Hepatocyte (in vitro differentiated cells): ENCODE data around the gene S100P. TPM values are rescaled to one million over a fixed set of nuclear protein-coding genes. Genes with fewer than 3 reads are reported as not detected.

Experiments used
- DNase-seq: peaks from one replicate; pipeline ENCODE4 v3.0.0-alpha.2; 2016; ENCODE audit warnings: low spot score
- H2AFZ ChIP-seq: fragments of 200-600 bp; sonication (generic); 2 replicates; pipeline ENCODE4 v1.6.0; 2016; ENCODE audit warnings: antibody characterized with exemption, mild to moderate bottlenecking
- H3K27ac ChIP-seq: fragments of 200-600 bp; sonication (generic); 2 replicates; pipeline ENCODE4 v1.5.1; 2016; ENCODE audit warnings: mild to moderate bottlenecking
- H3K27me3 ChIP-seq: fragments of 200-600 bp; sonication (generic); 2 replicates; pipeline ENCODE4 v1.6.1; 2016
- H3K36me3 ChIP-seq: fragments of 200-600 bp; sonication (generic); replicated peaks from 2 replicates; pipeline ENCODE4 v1.5.1; 2016; ENCODE audit warnings: low read depth; ENCODE audit not compliant: insufficient read depth
- H3K4me1 ChIP-seq: fragments of 200-600 bp; sonication (generic); 2 replicates; pipeline ENCODE4 v1.5.1; 2016; ENCODE audit warnings: mild to moderate bottlenecking, moderate library complexity; ENCODE audit not compliant: insufficient read depth
- H3K4me2 ChIP-seq: fragments of 200-600 bp; sonication (generic); 2 replicates; pipeline ENCODE4 v1.6.0; 2016
- H3K4me3 ChIP-seq: fragments of 200-600 bp; sonication (generic); 2 replicates; pipeline ENCODE4 v1.5.1; 2016; ENCODE audit warnings: mild to moderate bottlenecking
- H3K79me2 ChIP-seq: fragments of 200-600 bp; sonication (generic); 2 replicates; pipeline ENCODE4 v1.6.0; 2017; ENCODE audit warnings: mild to moderate bottlenecking
- H3K9me2 ChIP-seq: fragments of 200-600 bp; sonication (generic); replicated peaks from 2 replicates; pipeline ENCODE4 v1.6.0; 2017; ENCODE audit warnings: mild to moderate bottlenecking; ENCODE audit not compliant: insufficient read depth
- H3K9me3 ChIP-seq: fragments of 200-600 bp; sonication (generic); 2 replicates; pipeline ENCODE4 v1.5.1; 2016; ENCODE audit warnings: low read depth, mild to moderate bottlenecking
- H4K20me1 ChIP-seq: fragments of 200-600 bp; sonication (generic); 2 replicates; pipeline ENCODE4 v1.6.0; 2016; ENCODE audit warnings: mild to moderate bottlenecking; ENCODE audit not compliant: insufficient read depth, poor library complexity, severe bottlenecking
- CTCF ChIP-seq: fragments of 200-600 bp; sonication (generic); IDR thresholded peaks from 2 replicates; pipeline ENCODE4 v1.5.1; 2016; ENCODE audit warnings: antibody characterized with exemption, mild to moderate bottlenecking; ENCODE audit not compliant: poor library complexity
- EZH2 ChIP-seq: fragments of 200-600 bp; sonication (generic); IDR thresholded peaks from 2 replicates; pipeline ENCODE4 v1.6.1; 2016; ENCODE audit warnings: antibody characterized with exemption, mild to moderate bottlenecking, borderline replicate concordance
- EZH2phosphoT487 ChIP-seq: fragments of 200-600 bp; sonication (generic); IDR thresholded peaks from one replicate; pipeline ENCODE4 v1.6.1; 2018; ENCODE audit warnings: antibody characterized with exemption, mild to moderate bottlenecking, low read depth, moderate library complexity; ENCODE audit not compliant: unreplicated experiment, severe bottlenecking
- WGBS: methylation state at CpG from one replicate; pipeline ENCODE4 v1.1.6; 2016; ENCODE audit warnings: low lambda C conversion rate; ENCODE audit errors: missing lambda C conversion rate; 5-methylcytosine and 5-hydroxymethylcytosine counted together
- polyA plus RNA-seq: library from polyadenylated mRNA; unstranded; fragments of >200 nt; fragmentation: Nextera tagmentation; extraction: Ambion mirVana; gene quantifications from 2 replicates; pipeline ENCODE4 v1.2.1, GENCODE V29; 2016
- total RNA-seq: library from RNA; depleted of rRNA; stranded (reverse); fragments of >200 nt; gene quantifications from 2 replicates; pipeline ENCODE4 v1.2.3, GENCODE V29; 2014

Gene S100P
- total and polyA plus RNA-seq, 2 experiments from 2014 or later = 36.6 to 51.6 TPM

GRCh38 chr4:6696611-6697010 is 2.9 kb downstream of the S100P start:
- H3K9me2 ChIP-seq = no peaks in the 10 kb centered on the region
- DNase-seq = no peak
- H3K4me2 ChIP-seq = peak overlapping the region; percentile 63
- TF ChIP-seq CTCF (no peak), EZH2 (no peak)
- H3K4me3 ChIP-seq = no peak overlapping the region
- peaks cover 45% of the 10 kb centered on the region for H3K79me2 ChIP-seq
- WGBS = 90% methylated on average over 8 of the region's 8 CpGs
- H3K4me1 ChIP-seq = peaks cover 36% of the 10 kb centered on the region
- no peaks in the 10 kb centered on the region for H4K20me1 ChIP-seq
- H3K27me3 ChIP-seq = no peaks in the 10 kb centered on the region
- peak overlapping the region; percentile 93 for H3K27ac ChIP-seq
- no peaks in the 10 kb centered on the region for H3K9me3 ChIP-seq
- H2AFZ ChIP-seq = no peak overlapping the region
- no peaks in the 10 kb centered on the region for H3K36me3 ChIP-seq

- no peaks in the 10 kb centered on the region for H4K20me1 ChIP-seq
- peaks cover 36% of the 10 kb centered on the region for H3K4me1 ChIP-seq
- no peaks in the 10 kb centered on the region for H3K36me3 ChIP-seq
- no peak for DNase-seq
- no peaks in the 10 kb centered on the region for H3K9me2 ChIP-seq
- TF ChIP-seq EZH2 (no peak), EZH2phosphoT487 (no peak), CTCF (no peak)
- WGBS = 97% methylated on average over 6 of the region's 6 CpGs
- peaks cover 47% of the 10 kb centered on the region for H3K79me2 ChIP-seq
- H3K27me3 ChIP-seq = no peaks in the 10 kb centered on the region
- no peak overlapping the region for H3K4me2 ChIP-seq
- no peak overlapping the region for H3K4me3 ChIP-seq
- H2AFZ ChIP-seq = no peak overlapping the region
- no peaks in the 10 kb centered on the region for H3K9me3 ChIP-seq
- H3K27ac ChIP-seq = peak overlapping the region; percentile 93
Observed at GRCh38 chr4:6697131-6697530, 3.5 kb downstream of the S100P start.

GRCh38 chr4:6699388-6699787 is 5.7 kb downstream of the S100P start:
- Histone ChIP-seq H3K9me3 (no peaks in the 10 kb centered on the region), H3K27ac (no peak overlapping the region), H4K20me1 (no peaks in the 10 kb centered on the region), H3K27me3 (no peaks in the 10 kb centered on the region), H3K9me2 (no peaks in the 10 kb centered on the region), H2AFZ (no peak overlapping the region), H3K4me2 (no peak overlapping the region), H3K4me1 (peaks cover 18% of the 10 kb centered on the region), H3K36me3 (no peaks in the 10 kb centered on the region), H3K79me2 (peaks cover 61% of the 10 kb centered on the region), H3K4me3 (no peak overlapping the region)
- 95% methylated on average over 5 of the region's 5 CpGs for WGBS
- TF ChIP-seq EZH2phosphoT487 (no peak), CTCF (no peak), EZH2 (no peak)
- DNase-seq = no peak

- Histone ChIP-seq H3K9me2 (no peaks in the 10 kb centered on the region), H3K4me1 (peaks cover 18% of the 10 kb centered on the region), H3K9me3 (no peaks in the 10 kb centered on the region), H3K4me2 (no peak overlapping the region), H3K27me3 (no peaks in the 10 kb centered on the region), H4K20me1 (no peaks in the 10 kb centered on the region), H3K36me3 (no peaks in the 10 kb centered on the region), H3K27ac (no peak overlapping the region), H3K4me3 (no peak overlapping the region), H3K79me2 (peaks cover 64% of the 10 kb centered on the region), H2AFZ (no peak overlapping the region)
- no peak for DNase-seq
- 90% methylated on average over 1 of the region's 1 CpG for WGBS
- TF ChIP-seq CTCF (no peak), EZH2 (no peak), EZH2phosphoT487 (no peak)
Observed at GRCh38 chr4:6699903-6700302, 6.2 kb downstream of the S100P start.
